SHP77 treated with DMSO at 0.1 percent for 48 hours (cell line): ENCODE measurements around the gene PXT1.

Experiments used
- DNase-seq: peaks from one replicate; lab custom pipeline; 2025; lab: John Stamatoyannopoulos, UW

Gene PXT1

GRCh38 chr6:36387440-36388303 is 55.0 kb downstream of the PXT1 start, which contains the start of gene ETV7:
TSS of gene ETV7 (minus strand) at chr6:36387669. CDS start at chr6:36387541, 128 bp downstream.
- DNase-seq, result no peak

GRCh38 chr6:36386495-36387439 is 55.9 kb downstream of the PXT1 start:
- no peak for DNase-seq

- no peak for DNase-seq
Observed at GRCh38 chr6:36384095-36384494, 58.6 kb downstream of the PXT1 start.

- no peak for DNase-seq
Observed at GRCh38 chr6:36383606-36384005, 59.0 kb downstream of the PXT1 start.

- DNase-seq, result no peak
Observed at GRCh38 chr6:36382976-36383375, 59.7 kb downstream of the PXT1 start.

GRCh38 chr6:36381502-36382389 is 60.9 kb downstream of the PXT1 start:
- no peak for DNase-seq

- no peak for DNase-seq
Observed at GRCh38 chr6:36380166-36380565, 62.5 kb downstream of the PXT1 start.

- no peak for DNase-seq
Observed at GRCh38 chr6:36378936-36379335, 63.7 kb downstream of the PXT1 start.

- no peak for DNase-seq
Observed at GRCh38 chr6:36378243-36378920, 64.3 kb downstream of the PXT1 start.

GRCh38 chr6:36377594-36377993 is 65.1 kb downstream of the PXT1 start:
- DNase-seq, result no peak

- no peak for DNase-seq
Observed at GRCh38 chr6:36376742-36377141, 65.9 kb downstream of the PXT1 start.

GRCh38 chr6:36376183-36376582 is 66.5 kb downstream of the PXT1 start:
- DNase-seq, result no peak

GRCh38 chr6:36375644-36376155 is 67.0 kb downstream of the PXT1 start:
- DNase-seq, result no peak

GRCh38 chr6:36374972-36375371 is 67.7 kb downstream of the PXT1 start:
- no peak for DNase-seq

- no peak for DNase-seq
Observed at GRCh38 chr6:36374194-36374593, 68.5 kb downstream of the PXT1 start.

- DNase-seq, result no peak
Observed at GRCh38 chr6:36373368-36374019, 69.2 kb downstream of the PXT1 start.

- no peak for DNase-seq
Observed at GRCh38 chr6:36372088-36372487, 70.6 kb downstream of the PXT1 start.

- no peak for DNase-seq
Observed at GRCh38 chr6:36371211-36371610, 71.4 kb downstream of the PXT1 start.

GRCh38 chr6:36370638-36371037 is 72.0 kb downstream of the PXT1 start:
- DNase-seq, result no peak
